ENCODE data around the gene ATP8B3. TPM values are rescaled to one million over a fixed set of nuclear protein-coding genes. Genes with fewer than 3 reads are reported as not detected.

The ATP8B3 gene
- total RNA-seq, 1 experiment from 2014 or later = 12.4 TPM

DNA sequence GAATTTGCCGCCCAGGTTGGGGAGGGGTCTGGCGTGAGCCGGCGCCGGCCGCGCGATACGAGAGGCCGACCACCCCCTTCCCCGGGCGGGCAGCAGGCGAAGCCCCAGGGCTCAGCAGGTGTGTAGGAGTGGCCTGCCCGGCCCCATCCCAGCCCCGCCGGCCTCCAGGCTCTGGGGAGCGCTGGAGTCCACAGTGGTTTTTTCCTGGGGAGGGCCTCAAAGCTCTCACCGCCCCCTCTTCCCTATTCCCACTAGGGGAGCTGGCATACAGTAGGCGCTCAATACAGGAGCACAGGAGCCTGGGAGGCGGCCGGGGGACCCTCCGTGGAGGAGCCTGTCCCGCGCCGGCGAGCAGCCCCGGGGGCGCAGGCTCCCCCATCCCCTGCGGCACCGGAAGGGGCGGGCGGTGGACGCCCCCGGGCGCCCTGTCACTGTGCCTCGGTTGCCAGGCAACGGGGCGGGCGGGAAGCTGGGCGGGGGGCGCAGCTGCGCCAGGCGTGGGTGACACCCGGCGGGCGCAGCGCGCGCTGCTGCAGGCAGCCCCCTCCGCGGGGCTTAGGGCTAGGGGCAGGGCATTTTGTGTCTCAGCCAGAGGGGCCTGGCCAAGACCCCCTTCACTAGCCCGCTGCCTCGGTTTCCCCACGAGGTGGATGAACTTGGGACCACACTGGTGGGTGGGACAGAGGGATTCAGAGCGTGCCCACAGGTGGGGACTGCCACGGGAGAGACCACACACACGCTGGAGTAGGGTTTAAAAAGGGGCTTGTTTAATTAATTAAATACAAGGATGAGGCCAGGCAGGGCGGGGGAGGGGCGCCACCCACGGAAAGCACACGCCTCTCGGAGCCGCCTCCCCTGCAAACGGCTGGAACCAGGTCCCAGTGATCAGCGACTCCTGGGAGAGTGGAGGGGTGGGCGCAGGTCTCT, 39.8 kb upstream of the ATP8B3 start:
- DNase-seq (ENCODE audit: low spot score) = no peak

DNA sequence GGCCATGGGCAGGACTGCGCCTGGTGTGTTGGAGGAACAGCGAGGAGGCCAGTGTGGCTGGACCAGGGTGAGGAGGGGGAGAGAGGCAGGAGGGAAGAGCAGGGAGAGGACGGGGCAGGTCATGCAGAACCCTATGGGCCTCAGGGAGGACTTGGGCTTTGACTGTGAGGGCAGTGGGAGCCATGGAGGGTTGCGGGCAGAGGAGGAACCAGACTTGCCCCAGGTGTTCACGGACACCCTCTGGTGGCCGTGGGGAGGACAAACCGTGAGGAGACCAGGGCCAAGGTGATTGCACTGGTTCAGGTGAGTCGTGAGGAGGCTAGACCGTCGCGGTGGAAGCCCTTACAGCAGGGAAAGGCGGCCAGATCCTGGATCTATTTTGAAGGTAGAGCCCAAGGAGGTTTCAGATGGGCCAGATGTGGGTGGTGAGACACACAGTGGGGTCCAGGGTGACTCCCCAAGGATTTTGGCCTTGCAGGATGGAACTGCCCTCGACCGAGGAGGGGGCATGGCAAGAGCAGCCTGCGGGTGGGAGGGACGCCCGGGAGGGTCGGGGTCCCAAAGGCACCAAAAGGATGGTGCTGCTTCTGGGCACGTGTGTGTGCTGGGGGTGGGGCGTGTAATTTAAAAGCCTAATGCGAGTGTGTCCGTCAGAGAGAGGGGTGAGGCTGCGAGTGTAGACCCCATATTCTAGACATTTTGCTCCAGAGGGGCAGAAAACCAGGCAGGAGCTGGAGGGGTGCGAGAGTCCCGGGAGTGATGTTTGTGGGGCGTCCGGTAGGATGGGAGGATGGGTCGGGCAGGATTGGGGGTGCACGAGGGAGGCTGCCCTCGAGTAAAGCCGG, 39.0 kb upstream of the ATP8B3 start:
- DNase-seq (ENCODE audit: low spot score) = no peak

DNA sequence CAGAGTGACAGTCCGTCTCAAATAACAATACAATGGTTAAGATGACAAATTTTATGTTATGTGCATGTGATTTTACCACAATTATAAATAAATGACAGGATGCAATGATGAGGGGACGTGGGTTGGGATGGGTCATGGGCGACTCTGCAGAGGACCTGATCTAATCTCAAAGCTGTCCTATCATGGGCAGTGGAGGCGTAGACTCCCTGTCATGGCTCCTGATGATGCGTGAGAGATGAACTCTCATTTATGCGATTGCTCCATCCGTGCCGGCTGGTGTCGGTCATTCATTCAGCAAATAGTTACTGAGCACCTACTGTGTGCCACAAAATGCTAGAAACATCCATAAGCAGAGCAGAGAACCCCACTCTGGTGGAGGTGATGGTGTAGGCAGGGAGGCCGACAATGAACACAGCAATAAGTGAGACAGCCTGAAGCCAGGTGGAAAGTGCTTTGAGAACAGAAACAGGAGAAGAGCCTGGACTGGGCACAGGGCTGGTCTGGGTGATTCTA, 37.9 kb upstream of the ATP8B3 start:
- DNase-seq (ENCODE audit: low spot score) = no peak

DNA sequence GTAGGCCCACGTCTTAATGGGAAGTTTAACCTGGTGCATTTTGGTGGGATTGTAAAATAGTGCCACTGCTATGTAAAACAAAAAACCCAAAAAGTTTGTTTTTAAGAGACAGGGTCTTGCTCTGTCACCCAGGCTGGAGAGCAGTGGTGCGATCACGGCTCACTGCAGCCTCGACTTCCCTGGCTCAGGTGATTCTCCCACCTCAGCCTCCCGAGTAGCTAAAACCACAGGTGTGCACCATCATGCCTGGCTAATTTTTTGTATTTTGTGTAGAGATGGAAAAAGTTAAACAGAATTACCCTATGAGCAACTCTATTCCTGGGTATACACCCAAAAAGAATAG, 37.0 kb upstream of the ATP8B3 start:
- DNase-seq (ENCODE audit: low spot score) = no peak

GRCh38 chr19:1848399-1849131, 36.5 kb upstream of the ATP8B3 start, which contains the start of gene REXO1:
TSS of gene REXO1 (minus strand) at chr19:1848483. CDS start at chr19:1848358, 125 bp downstream.
- DNase-seq (ENCODE audit: low spot score) = peak; percentile 88

DNA sequence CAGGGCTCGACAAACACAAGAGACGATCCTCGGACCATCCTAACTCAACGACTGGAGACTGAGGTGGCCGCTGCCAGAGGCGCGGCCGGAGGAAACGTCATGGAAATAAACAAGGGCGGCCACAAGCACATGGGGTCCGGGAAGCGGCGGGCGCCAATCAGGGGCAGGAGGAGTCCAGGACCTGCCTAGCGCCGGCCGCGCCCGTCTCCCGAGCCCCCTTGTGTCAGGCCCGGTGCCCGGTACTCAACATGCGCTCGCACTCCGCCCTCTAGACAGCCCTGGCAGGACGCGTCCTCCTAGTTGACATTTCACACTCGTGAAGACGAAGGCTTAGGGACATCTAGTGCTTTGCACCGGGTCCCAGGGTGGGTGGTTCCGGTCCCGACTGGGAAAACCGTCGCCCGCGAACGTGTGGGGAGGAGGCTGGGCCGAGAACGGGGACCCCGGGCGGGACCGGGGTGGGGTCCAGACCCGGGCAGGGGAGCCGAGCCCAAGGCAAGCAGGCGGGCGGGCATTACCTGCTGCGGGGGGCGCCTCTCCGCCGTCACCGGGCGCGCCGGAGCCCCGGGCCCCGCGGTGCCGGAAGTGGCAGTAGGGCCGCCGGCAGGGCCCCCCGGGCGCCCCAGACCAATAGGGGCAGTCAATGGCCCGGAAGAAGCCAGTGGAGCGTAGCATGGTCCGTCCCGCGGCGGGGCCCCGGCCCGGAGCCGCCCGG, 35.8 kb upstream of the ATP8B3 start:
- peak; percentile 27 for DNase-seq (ENCODE audit: low spot score)

GRCh38 chr19:1847348-1847683, 35.2 kb upstream of the ATP8B3 start:
- DNase-seq (ENCODE audit: low spot score) = no peak

DNA sequence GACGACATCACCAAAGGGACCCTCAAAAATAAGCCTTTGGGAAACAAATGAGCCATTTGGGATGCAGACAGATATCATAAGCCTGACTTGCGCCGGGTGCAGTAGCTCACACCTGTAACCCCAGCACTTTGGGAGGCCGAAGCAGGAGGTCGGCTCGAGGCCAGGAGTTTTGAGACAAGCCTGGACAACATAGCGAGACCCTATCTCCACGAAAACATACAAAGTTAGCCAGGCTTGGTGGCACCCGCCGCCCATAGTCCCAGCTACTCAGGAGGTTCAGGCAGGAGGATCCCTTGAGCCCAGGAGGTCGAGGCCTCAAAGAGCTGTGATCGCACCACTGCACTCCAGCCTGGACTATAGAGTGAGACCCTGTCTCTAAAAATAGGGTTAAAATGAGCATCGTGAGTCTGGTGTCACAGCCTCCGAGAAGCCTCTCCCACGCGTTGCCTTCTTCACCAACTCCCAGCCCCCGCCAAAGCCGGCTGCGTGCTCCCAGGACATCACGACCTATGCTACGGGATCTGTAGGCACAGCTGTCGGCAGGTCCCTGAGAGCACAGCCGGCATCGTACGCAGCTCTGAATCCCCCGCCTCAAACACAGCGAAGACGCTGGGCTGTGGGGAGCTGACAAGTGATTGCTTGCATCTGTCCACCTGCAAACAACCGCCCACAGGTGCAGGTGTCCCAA, 34.6 kb upstream of the ATP8B3 start:
- DNase-seq (ENCODE audit: low spot score) = no peak

GRCh38 chr19:1845642-1846041, 33.6 kb upstream of the ATP8B3 start:
- DNase-seq (ENCODE audit: low spot score) = no peak

DNA sequence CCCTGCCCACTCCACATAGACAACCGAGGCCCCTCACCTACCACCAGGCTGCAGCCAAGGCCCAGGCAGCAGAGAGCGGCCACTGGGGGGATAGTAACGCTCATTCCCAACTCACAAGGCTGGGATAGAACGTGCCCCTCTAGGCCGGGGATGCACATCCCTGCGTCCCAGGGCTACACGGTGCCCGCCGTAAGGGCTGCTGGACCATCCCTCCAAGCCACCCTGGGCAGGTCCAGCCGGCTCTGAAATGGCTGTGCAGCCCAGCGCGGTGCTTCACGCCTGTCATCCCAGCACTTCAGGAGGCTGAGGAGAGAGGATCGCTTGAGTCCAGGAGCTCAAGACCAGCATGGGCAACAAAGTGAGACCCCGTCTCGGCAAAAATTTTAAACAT, 33.0 kb upstream of the ATP8B3 start:
- no peak for DNase-seq (ENCODE audit: low spot score)

- no peak for DNase-seq (ENCODE audit: low spot score)
These were observed 32.5 kb upstream of the ATP8B3 start for GRCh38 chr19:1844513-1845124.

GRCh38 chr19:1843646-1844394, 31.7 kb upstream of the ATP8B3 start:
- DNase-seq (ENCODE audit: low spot score) = no peak

DNA sequence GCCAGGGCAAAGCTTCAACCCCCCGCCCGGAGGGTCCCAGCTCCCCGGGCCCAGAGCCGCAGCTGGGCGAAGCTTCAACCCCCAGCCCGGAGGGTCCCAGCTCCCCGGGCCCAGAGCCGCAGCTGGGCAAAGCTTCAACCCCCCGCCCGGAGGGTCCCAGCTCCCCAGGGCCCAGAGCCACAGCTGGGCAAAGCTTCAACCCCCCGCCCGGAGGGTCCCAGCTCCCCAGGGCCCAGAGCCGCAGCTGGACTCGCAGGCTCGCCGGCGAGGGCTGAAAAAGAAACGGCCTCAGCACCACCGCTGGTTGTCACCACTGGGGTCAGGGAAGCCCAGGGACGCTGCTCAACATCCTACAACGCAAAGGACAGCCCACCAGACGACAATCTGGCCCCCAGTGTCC, 31.0 kb upstream of the ATP8B3 start:
- no peak for DNase-seq (ENCODE audit: low spot score)

DNA sequence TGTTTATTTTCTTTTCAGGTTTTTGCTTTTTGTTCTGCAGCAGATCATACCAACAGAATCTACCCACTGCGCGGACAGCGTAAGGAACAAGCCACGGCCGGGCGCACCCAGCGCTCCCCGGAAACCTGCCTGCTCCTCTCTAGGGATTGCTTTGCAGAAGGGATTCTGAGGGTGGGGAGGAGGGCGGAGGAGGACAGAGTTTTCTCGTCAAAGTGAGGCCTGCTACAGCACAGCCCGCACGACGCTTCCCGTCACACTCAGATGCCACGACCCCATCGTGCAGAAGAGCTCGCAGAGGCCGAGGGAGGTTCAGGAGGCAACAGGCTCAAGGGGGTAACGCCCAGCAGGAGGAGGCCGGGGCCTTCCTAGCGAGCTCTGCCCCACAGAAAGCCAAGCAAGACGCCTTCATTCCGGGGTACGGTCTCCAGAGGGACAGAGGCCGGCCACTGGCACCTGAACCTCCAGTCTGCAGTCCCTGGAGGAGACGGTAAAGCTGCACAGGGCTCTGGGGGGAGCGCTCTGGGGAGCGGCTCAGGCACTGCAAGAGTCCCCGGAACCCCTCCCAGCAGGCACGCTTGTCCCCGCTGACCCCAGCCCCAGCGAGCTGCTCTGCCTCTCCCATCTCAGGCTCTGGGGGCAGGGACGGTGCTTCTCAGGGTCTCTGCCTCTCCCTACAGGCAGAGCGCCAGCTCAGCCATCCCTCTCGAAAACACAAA, 29.3 kb upstream of the ATP8B3 start:
- DNase-seq (ENCODE audit: low spot score) = no peak

DNA sequence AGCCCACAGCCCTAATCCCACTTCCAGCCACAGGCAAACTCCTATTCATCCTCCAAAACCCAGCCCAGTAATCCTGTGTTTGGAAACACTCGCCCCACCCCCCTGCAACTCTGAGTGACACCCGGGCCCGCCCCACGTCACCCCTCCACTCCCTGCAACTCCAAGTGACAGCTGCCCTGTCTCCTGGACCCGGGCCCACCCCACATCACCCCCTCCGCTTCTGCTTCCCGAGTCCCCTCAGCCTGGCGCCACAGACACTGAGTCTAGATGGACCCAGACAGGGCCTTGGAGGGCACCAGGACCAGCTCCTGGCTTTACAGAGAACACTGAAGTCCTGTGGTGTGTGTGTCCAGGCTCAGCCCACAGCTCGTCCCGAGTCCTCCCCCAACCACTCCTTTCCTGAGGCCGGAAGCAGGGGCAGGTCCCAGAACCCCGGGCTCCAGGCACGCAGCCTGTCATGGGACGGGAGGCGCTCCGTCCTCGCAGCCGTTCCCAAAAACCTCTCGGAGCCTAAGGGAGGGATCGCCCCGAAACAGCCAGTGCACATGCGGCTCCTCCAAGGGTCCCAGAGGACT, 28.6 kb upstream of the ATP8B3 start:
- DNase-seq (ENCODE audit: low spot score) = no peak

GRCh38 chr19:1839658-1840540, 27.8 kb upstream of the ATP8B3 start:
- DNase-seq (ENCODE audit: low spot score) = no peak

GRCh38 chr19:1837625-1838105, 25.6 kb upstream of the ATP8B3 start:
- DNase-seq (ENCODE audit: low spot score) = no peak
